Fibroblast of skin of right biceps (primary cell): ENCODE measurements around the gene CBX7.
A peak's percentile ranks its signal among the peaks of the same experiment; 100 is the strongest.

Experiments
- DNase-seq: peaks from one replicate; pipeline ENCODE4 v3.0.0-alpha.2; 2013

CBX7 gene

DNA sequence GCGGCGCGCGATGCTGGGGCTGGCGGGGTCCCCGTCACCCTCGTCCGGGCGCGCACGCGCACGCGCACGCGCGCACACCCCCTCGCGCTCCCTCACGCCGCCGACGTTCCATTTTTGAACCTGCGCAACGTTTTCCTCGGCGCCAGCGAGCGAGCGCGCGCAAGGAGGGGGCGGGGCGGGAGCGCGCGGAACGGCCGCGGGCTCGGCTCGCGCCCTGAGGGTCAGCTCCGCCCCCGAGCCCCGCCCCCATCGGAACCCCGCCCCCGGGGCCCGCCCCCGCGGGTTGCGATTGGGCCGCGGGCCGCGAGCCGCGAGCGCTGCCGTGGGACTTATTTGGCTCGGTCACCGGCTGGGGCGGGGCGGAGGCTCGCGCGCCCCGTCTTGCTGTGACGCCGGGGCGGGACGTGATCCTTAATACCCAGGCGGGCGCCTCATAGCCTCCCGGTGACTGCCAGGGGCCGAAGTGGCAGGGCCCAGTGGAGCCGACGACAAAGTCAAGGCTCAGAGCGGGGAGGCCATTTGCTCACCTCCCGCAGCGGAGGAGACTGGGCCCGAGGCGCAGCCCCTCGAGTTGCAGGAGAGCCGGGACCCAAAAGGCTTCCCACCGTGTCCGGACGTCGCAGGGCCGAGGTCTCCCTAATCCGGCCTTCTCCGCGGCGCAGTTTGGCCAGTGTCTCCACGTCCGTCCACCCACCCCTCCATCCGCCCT, at the start of gene CBX7:
Gene CBX7 (minus strand): TSS at position 170 of the 709 bp plus-strand sequence. CDS start 236 bp downstream, outside the sequence.
- DNase-seq: peak; percentile 86

DNA sequence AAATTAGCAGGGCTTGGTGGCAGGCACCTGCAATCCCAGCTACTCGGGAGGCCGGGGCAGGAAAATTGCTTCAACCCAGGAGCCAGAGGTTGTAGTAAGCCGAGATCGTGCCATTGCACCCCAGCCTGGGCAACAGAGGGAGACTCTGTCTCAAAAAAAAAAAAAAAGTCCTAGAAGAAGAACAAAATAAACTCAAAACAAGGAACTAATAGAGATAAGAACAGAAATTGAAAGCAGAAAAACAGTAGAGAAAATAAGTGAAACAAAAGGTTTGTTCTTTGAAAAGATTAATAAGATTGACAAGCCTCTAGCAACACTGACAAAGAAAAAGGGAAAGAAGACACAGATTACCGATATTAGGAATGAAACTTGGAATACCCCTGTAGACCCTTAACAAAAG, 45.1 kb upstream of the CBX7 start:
- no peak for DNase-seq

DNA sequence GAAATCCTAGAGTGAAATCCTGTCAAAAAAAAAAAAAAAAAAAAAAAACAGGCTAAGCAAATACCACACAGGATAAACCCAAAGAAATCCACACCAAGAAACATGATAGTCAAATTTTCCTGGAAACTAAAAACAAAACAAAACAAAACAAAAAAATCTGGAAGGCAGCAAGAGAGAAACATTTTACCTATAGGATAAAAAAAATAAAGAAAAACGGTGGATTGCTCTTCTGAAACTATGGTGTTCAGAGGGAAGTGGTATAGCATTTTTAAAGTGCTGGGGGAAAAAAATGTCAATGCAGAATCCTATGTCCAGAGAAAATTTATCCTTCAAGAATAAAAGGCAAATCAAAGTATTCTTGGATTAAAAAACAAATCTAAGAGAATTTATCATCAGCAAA, 41.6 kb upstream of the CBX7 start:
- no peak for DNase-seq

GRCh38 chr22:39188809-39189208, 36.3 kb upstream of the CBX7 start:
- no peak for DNase-seq

GRCh38 chr22:39185601-39186012, 33.1 kb upstream of the CBX7 start:
- peak; percentile 50 for DNase-seq

- peak; percentile 47 for DNase-seq
These were observed 32.4 kb upstream of the CBX7 start for GRCh38 chr22:39184586-39185577.

- DNase-seq: peak; percentile 59
These were observed 31.6 kb upstream of the CBX7 start for GRCh38 chr22:39183991-39184585.

DNA sequence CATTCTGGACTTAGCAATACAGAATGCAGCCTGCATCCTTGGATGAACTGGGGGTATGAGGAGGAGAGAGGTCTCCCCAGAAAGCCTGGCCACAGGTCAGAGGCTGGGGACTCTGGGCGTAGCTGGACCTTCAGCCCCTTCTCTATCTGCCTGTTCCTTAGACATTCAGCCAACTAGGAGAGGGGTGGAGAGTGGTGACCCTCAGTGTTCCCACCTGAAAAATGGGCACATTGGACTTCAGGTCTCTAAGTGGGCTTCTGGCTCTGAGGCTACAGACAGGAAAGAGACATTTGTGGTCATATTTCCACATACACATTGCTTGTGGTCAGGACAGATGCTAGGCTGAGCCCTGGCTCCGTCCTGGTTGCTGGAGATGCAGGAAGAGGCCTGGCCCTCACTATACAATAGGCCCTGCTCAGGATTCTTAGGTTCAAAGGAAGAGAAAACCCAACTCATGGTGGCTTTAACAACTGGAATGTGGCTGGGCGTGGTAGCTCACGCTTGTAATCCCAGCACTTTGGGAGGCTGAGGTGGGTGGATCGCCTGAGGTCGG, 30.1 kb upstream of the CBX7 start:
- DNase-seq: peak; percentile 31

DNA sequence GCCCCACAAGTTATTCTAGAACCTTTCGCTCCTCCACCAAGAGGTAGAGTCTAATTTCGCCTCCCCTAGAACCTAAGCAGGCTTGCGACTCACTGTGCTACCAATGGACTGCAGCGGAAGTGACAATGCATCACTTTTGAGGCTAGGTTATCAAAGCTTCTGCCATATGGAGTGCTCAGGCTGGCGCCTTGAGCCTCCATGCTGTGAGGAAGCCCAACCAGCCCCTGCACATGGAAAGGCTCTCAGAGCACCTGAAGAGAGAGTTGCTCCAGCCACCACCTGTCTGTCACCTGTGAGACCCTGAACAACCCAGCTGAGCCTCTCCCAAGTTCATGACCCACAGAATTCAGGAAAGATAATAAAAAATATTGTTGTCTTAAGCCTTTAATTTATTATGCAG, 29.3 kb upstream of the CBX7 start:
- DNase-seq: no peak

DNA sequence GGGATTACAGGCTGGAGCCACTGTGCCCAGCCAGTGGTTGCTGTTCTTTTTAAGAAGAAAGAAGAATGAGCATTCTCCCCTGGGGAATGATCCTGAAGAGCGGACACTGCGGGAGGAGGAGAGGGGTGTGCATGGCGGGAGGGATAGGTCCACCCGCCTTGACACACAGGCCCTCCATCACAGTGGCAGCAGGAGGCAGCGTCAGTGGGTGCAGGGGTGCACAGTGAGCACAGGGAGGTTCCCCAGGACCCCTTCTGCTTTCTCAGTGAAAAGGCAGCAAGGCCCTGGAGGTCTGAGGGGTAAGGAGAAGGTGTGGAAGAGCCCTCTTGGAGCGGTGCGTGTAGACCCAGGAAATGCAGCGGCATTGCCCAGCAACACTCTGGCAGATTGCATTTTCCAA, 28.9 kb upstream of the CBX7 start:
- DNase-seq: no peak

- no peak for DNase-seq
These were observed 27.4 kb upstream of the CBX7 start for GRCh38 chr22:39179841-39180335.

GRCh38 chr22:39179401-39179827, 26.9 kb upstream of the CBX7 start:
- no peak for DNase-seq

- peak; percentile 28 for DNase-seq
These were observed 26.0 kb upstream of the CBX7 start for GRCh38 chr22:39178206-39179111.

- DNase-seq: no peak
These were observed 25.3 kb upstream of the CBX7 start for GRCh38 chr22:39177791-39178190.

GRCh38 chr22:39177456-39177775, 24.9 kb upstream of the CBX7 start:
- no peak for DNase-seq

DNA sequence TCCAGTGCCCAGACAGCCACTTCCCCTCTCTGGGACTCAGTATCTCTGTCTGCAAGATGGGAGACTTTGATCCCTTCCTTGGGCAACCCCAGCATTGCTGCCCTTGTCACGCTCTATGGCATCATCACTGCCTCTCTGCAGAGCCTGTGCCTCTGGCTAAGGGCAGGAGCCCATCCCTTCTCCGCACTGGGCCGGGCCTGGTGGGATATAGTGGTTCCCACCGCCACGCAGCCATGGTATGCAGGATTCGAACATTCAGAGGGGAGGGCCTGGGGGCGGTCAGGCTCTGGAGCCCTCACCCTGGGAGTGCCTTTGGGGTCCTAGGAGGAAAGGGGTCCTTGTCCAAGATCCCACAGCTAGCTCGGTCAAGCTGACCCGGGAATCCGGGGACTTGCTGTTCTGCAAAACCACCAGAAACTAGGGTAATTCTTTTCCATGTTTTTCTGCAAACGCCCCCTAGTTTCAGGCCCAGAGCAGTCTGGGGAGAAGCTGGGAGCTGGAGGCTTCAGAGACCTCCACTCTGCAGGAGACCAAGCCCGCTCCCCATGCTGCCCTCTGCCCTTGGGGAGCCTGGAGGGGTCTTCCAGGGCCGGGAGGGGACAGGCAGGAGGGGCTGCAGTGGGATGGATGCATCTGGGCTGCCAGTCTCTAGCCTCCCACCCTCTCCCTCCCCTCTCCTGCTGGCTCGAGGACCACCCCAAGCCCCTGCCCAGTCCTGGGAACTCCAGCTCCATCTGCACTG, 24.4 kb upstream of the CBX7 start:
- no peak for DNase-seq

- peak; percentile 88 for DNase-seq
These were observed 23.7 kb upstream of the CBX7 start for GRCh38 chr22:39176143-39176713.

- no peak for DNase-seq
These were observed 23.1 kb upstream of the CBX7 start for GRCh38 chr22:39175353-39176142.

DNA sequence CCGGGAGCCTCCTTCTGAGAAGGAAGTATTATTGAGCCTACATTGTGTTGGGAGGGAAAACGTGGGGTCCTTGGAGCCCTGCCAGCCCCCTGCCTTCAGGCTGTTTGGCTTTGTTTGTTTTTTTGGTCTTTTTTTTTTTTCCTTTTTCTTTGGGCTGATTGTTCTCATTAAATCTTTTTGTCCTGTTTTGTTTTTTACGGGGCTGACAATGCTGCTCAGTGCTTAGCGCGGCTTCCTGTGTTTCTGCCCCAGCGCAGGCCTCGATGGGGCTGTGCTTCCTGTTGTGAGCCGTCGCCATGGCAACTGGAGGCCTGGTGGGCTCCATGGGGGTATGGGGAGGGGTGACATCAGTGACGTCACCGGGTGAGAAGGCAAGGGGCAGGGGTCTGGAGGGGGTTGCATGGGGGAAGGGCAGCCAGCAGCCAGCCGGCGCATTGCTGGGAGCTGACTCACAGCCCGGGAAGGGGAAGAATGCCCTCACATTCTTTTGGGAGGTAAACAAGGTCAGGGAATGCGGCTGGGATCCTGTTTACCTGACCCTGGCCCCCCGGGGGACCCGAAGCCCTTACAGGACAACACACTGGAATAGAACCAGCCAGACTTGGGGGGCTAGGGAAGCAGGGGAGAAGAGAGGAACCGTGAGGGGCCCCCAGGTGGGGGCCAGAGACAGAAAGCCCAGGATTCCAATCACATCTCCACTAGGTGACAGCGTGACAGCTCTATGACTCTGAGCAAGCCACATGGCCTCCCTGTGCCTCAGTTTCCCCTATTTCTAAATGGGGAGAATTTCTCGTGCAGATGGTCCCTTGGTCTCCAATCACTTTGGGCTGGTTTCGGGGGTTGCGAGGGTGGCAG, 22.2 kb upstream of the CBX7 start:
- peak; percentile 98 for DNase-seq
